OCI-LY1 (cell line): ENCODE data around the gene ACAA2.
"Not testable (repeated sequence)": the region's sequence is repeated elsewhere in the genome, so short reads cannot be mapped to it uniquely, and the experiment has no call there.

Experiments
- CTCF ChIP-seq: fragments of 200-600 bp; sonication (generic), shearing (Covaris generic); IDR thresholded peaks from 2 replicates; pipeline ENCODE4 v1.5.1; 2017; ENCODE audit warnings: mild to moderate bottlenecking, antibody characterized with exemption, low read length, moderate library complexity, mixed read lengths
- EZH2 ChIP-seq: fragments of 200-600 bp; sonication (generic), shearing (Covaris generic); IDR thresholded peaks from 2 replicates; pipeline ENCODE4 v1.8.0; 2017; ENCODE audit warnings: borderline replicate concordance, mixed run types, mild to moderate bottlenecking, antibody characterized with exemption, low read length, moderate library complexity, mixed read lengths

GRCh38 chr18:49808553-49809191 is 4.7 kb downstream of the ACAA2 start:
- not testable (repeated sequence) for TF ChIP-seq CTCF, EZH2
